Measurements from ENCODE around the gene TMEM214.

Gene TMEM214

GRCh38 chr2:27070653-27071276 lies 38.0 kb downstream of the TMEM214 start:
- H3F3A ChIP-seq (ENCODE audit: low read depth): no peaks in the 10 kb centered on the region
- H3K27me3 ChIP-seq (ENCODE audit: insufficient read depth, low read length, poor library complexity, severe bottlenecking): no peaks in the 10 kb centered on the region
- peak overlapping the region; percentile 88 for H3K4me3 ChIP-seq (ENCODE audit: low read length, poor library complexity, severe bottlenecking)
- H2AFZ ChIP-seq (ENCODE audit: low read length): peak overlapping the region; percentile 69; the same call in 1 of the 2 replicates
- H3K79me2 ChIP-seq (ENCODE audit: insufficient read depth, low read length): peaks cover 43% of the 10 kb centered on the region
- peaks cover 49% of the 10 kb centered on the region for H3K4me1 ChIP-seq (ENCODE audit: insufficient read depth, low read length, poor library complexity, severe bottlenecking)
- H3K4me2 ChIP-seq (ENCODE audit: low read depth, low read length, poor library complexity, severe bottlenecking): peak overlapping the region; percentile 97
- peak overlapping the region; percentile 95 for H3K9ac ChIP-seq (ENCODE audit: low read depth, low read length, poor library complexity, severe bottlenecking)
- peaks cover 21% of the 10 kb centered on the region for H4K20me1 ChIP-seq (ENCODE audit: insufficient read depth, low read length, poor library complexity, severe bottlenecking)
- H3K9me3 ChIP-seq (ENCODE audit: insufficient read depth, low read depth, low read length): no peaks in the 10 kb centered on the region
- no peaks in the 10 kb centered on the region for H3K9me2 ChIP-seq (replicated peaks; ENCODE audit: low read depth, low read length)
- no peaks in the 10 kb centered on the region for H3K36me3 ChIP-seq (ENCODE audit: insufficient read depth, low read length)
- TF ChIP-seq CTCF (conservative IDR thresholded peaks at IDR 0.05; ENCODE audit: low read length): no peak
- TF ChIP-seq EZH2phosphoT487 (IDR thresholded peaks at IDR 0.05; ENCODE audit: borderline replicate concordance): no peak

- Histone ChIP-seq H2AFZ (ENCODE audit: low read length) (peak within 1 kb of the TSS; percentile 69), H3K4me3 (ENCODE audit: low read length, poor library complexity, severe bottlenecking) (peak within 1 kb of the TSS; percentile 88), H3K9me2 (replicated peaks; ENCODE audit: low read depth, low read length) (no peaks in the 10 kb centered on the region), H3K9ac (ENCODE audit: low read depth, low read length, poor library complexity, severe bottlenecking) (peak within 1 kb of the TSS; percentile 95), H3F3A (ENCODE audit: low read depth) (no peaks in the 10 kb centered on the region), H3K9me3 (ENCODE audit: insufficient read depth, low read depth, low read length) (no peaks in the 10 kb centered on the region), H3K4me1 (ENCODE audit: insufficient read depth, low read length, poor library complexity, severe bottlenecking) (peaks cover 51% of the 10 kb centered on the region), H3K27me3 (ENCODE audit: insufficient read depth, low read length, poor library complexity, severe bottlenecking) (no peaks in the 10 kb centered on the region), H3K4me2 (ENCODE audit: low read depth, low read length, poor library complexity, severe bottlenecking) (peak within 1 kb of the TSS; percentile 98), H4K20me1 (ENCODE audit: insufficient read depth, low read length, poor library complexity, severe bottlenecking) (peaks cover 21% of the 10 kb centered on the region), H3K36me3 (ENCODE audit: insufficient read depth, low read length) (no peaks in the 10 kb centered on the region), H3K79me2 (ENCODE audit: insufficient read depth, low read length) (peaks cover 43% of the 10 kb centered on the region)
- no peak for TF ChIP-seq EZH2phosphoT487 (IDR thresholded peaks at IDR 0.05; ENCODE audit: borderline replicate concordance)
- 0 out of 2 replicates have a peak, but pooled peaks have one; percentile 21 for TF ChIP-seq CTCF (conservative IDR thresholded peaks at IDR 0.05; ENCODE audit: low read length)
Measured at GRCh38 chr2:27071277-27071989, 38.7 kb downstream of the TMEM214 start, which contains the start of gene OST4. OST4 (minus strand) TSS chr2:27071654.

GRCh38 chr2:27071990-27072830 lies 39.4 kb downstream of the TMEM214 start:
- Histone ChIP-seq H4K20me1 (ENCODE audit: insufficient read depth, low read length, poor library complexity, severe bottlenecking) (peaks cover 21% of the 10 kb centered on the region), H3K27me3 (ENCODE audit: insufficient read depth, low read length, poor library complexity, severe bottlenecking) (no peaks in the 10 kb centered on the region), H3F3A (ENCODE audit: low read depth) (no peaks in the 10 kb centered on the region), H3K79me2 (ENCODE audit: insufficient read depth, low read length) (peaks cover 41% of the 10 kb centered on the region), H3K36me3 (ENCODE audit: insufficient read depth, low read length) (no peaks in the 10 kb centered on the region), H2AFZ (ENCODE audit: low read length) (peak overlapping the region; percentile 57), H3K4me3 (ENCODE audit: low read length, poor library complexity, severe bottlenecking) (peak overlapping the region; percentile 88), H3K9me2 (replicated peaks; ENCODE audit: low read depth, low read length) (no peaks in the 10 kb centered on the region), H3K4me2 (ENCODE audit: low read depth, low read length, poor library complexity, severe bottlenecking) (peak overlapping the region; percentile 98), H3K9ac (ENCODE audit: low read depth, low read length, poor library complexity, severe bottlenecking) (peak overlapping the region; percentile 95), H3K9me3 (ENCODE audit: insufficient read depth, low read depth, low read length) (no peaks in the 10 kb centered on the region), H3K4me1 (ENCODE audit: insufficient read depth, low read length, poor library complexity, severe bottlenecking) (peaks cover 51% of the 10 kb centered on the region)
- no peak for TF ChIP-seq EZH2phosphoT487 (IDR thresholded peaks at IDR 0.05; ENCODE audit: borderline replicate concordance)
- no peak for TF ChIP-seq CTCF (conservative IDR thresholded peaks at IDR 0.05; ENCODE audit: low read length)
